HCT116 (cell line): ENCODE measurements around the gene ARPC5. TPM values are rescaled to one million over a fixed set of nuclear protein-coding genes. Genes with fewer than 3 reads are reported as not detected.

Experiments used
- ATAC-seq: fragments of 200-7000 bp; cut with Tn5 transposase; 2 replicates; pipeline ENCODE4 v1.9.1; 2020; ENCODE audit warnings: mild to moderate bottlenecking, moderate library complexity
- BruUV-seq: library from RNA; stranded (reverse); fragments of 400-500 nt; replicated peaks from 2 replicates; lab custom pipeline; 2021; lab: Mats Ljungman, UMichigan
- CTCF ChIA-PET: fragments of 300-600 bp; sonication (Branson Sonifier 250); formaldehyde crosslinking; loops from one replicate; lab custom pipeline; 2021; ENCODE audit warnings: antibody characterized with exemption; lab: Charles Lee
- POLR2A ChIA-PET: fragments of 300-600, 350-600 bp; sonication (Branson Sonifier 250); formaldehyde crosslinking; loops from one replicate; lab custom pipeline; 2021; ENCODE audit warnings: antibody characterized with exemption; lab: Charles Lee
- RAD21 ChIA-PET, 2 experiments: fragments of 300-600 bp; sonication (Branson Sonifier 250); formaldehyde crosslinking; loops; one replicate each; lab custom pipeline; 2023; ENCODE audit warnings: low total read pairs in 2 of 2; ENCODE audit not compliant: uncharacterized antibody in 2 of 2, unreplicated experiment in 2 of 2, low non-redundant PET in 1 of 2; lab: Charles Lee
- DNase-seq: peaks from one replicate; pipeline ENCODE4 v3.0.0-alpha.2; 2010; ENCODE audit warnings: low read depth, low spot score
- H2AFZ ChIP-seq: fragments of 200-600 bp; shearing (Covaris generic), sonication (generic); 2 replicates; pipeline ENCODE4 v1.6.1; 2017; ENCODE audit warnings: low read depth, mixed run types, mixed read lengths, antibody characterized with exemption, low read length; ENCODE audit not compliant: poor library complexity, severe bottlenecking
- H3K27ac ChIP-seq: 2 replicates; pipeline ENCODE4 v1.5.1; 2012; ENCODE audit warnings: low read depth, low read length
- H3K27me3 ChIP-seq: fragments of 200-600 bp; sonication (generic); 2 replicates; pipeline ENCODE4 v1.6.1; 2016; ENCODE audit warnings: mixed run types, low read length, mixed read lengths; ENCODE audit not compliant: insufficient read depth
- H3K36me3 ChIP-seq, 2 experiments: fragments of 200-500 bp in 1 of 2; fragments of 200-600 bp in 1 of 2; sonication (Bioruptor generic) in 1 of 2; sonication (generic) in 1 of 2; 2 replicates each; pipeline versions ENCODE4 v1.5.1 to v1.6.1; 2014 to 2016; ENCODE audit warnings: low read length in 2 of 2, inconsistent platforms in 1 of 2, mixed read lengths in 1 of 2, mixed run types in 1 of 2; ENCODE audit not compliant: insufficient read depth in 2 of 2, control insufficient read depth in 1 of 2
- H3K4me1 ChIP-seq, 2 experiments: fragments of 200-600 bp in 1 of 2; sonication (generic) in 1 of 2; 2 replicates each; pipeline versions ENCODE4 v1.5.1 to v1.6.1; 2012 to 2017; ENCODE audit warnings: low read length in 2 of 2, inconsistent platforms in 1 of 2, mild to moderate bottlenecking in 1 of 2, mixed read lengths in 1 of 2, mixed run types in 1 of 2, moderate library complexity in 1 of 2; ENCODE audit not compliant: insufficient read depth in 2 of 2, control insufficient read depth in 1 of 2
- H3K4me2 ChIP-seq: fragments of 200-600 bp; sonication (generic); 2 replicates; pipeline ENCODE4 v1.6.1; 2017; ENCODE audit warnings: mixed run types, low read length, mixed read lengths
- H3K4me3 ChIP-seq, 2 experiments: fragments of 200-600 bp in 1 of 2; sonication (generic) in 1 of 2; replicated peaks in 1 of 2; 2 replicates each; pipeline ENCODE4 v1.5.1; 2011 to 2016; ENCODE audit warnings: low read length in 2 of 2, control low read depth in 1 of 2, low read depth in 1 of 2, mild to moderate bottlenecking in 1 of 2, mixed read lengths in 1 of 2, mixed run types in 1 of 2
- H3K79me2 ChIP-seq: fragments of 200-600 bp; sonication (generic); 2 replicates; pipeline ENCODE4 v1.6.1; 2017; ENCODE audit warnings: mild to moderate bottlenecking, mixed run types, low read length, moderate library complexity, mixed read lengths; ENCODE audit not compliant: insufficient read depth
- H3K9ac ChIP-seq: fragments of 200-600 bp; sonication (generic); 2 replicates; pipeline ENCODE4 v1.6.1; 2016; ENCODE audit warnings: low read length, mixed read lengths
- H3K9me2 ChIP-seq: fragments of 200-600 bp; sonication (generic), shearing (Covaris generic); 2 replicates; pipeline ENCODE4 v1.6.1; 2017; ENCODE audit warnings: mixed run types, mild to moderate bottlenecking, moderate library complexity; ENCODE audit not compliant: insufficient read depth
- H3K9me3 ChIP-seq, 2 experiments: fragments of 200-500 bp in 1 of 2; fragments of 200-600 bp in 1 of 2; sonication (Bioruptor generic) in 1 of 2; sonication (generic) in 1 of 2; 2 replicates each; pipeline ENCODE4 v1.6.1; 2014 to 2017; ENCODE audit warnings: low read length in 2 of 2, mixed read lengths in 2 of 2, inconsistent platforms in 1 of 2, low read depth in 1 of 2, mild to moderate bottlenecking in 1 of 2, mixed run types in 1 of 2, moderate library complexity in 1 of 2; ENCODE audit not compliant: control insufficient read depth in 1 of 2, insufficient read depth in 1 of 2
- H4K20me1 ChIP-seq: fragments of 200-600 bp; sonication (generic), shearing (Covaris generic); 2 replicates; pipeline ENCODE4 v1.6.1; 2017; ENCODE audit warnings: mixed run types, mild to moderate bottlenecking, moderate library complexity; ENCODE audit not compliant: insufficient read depth
- CTCF ChIP-seq, 3 experiments: fragments of 200-600 bp in 1 of 3; sonication (generic) in 1 of 3; IDR thresholded peaks in 2 of 3; conservative IDR thresholded peaks in 1 of 3; 2 replicates each; pipeline ENCODE4 v1.5.1; 2012 to 2017; ENCODE audit warnings: low read depth in 2 of 3, low read length in 2 of 3, antibody characterized with exemption in 1 of 3, borderline replicate concordance in 1 of 3, control low read depth in 1 of 3, mild to moderate bottlenecking in 1 of 3, mixed read lengths in 1 of 3, mixed run types in 1 of 3, moderate library complexity in 1 of 3; ENCODE audit not compliant: insufficient read depth in 1 of 3
- ELF1 ChIP-seq: IDR thresholded peaks from 2 replicates; pipeline ENCODE4 v1.6.1; 2012; ENCODE audit warnings: low read depth, borderline replicate concordance
- EZH2phosphoT487 ChIP-seq: fragments of 200-600 bp; IDR thresholded peaks from 2 replicates; pipeline ENCODE4 v1.6.1; 2018; ENCODE audit warnings: antibody characterized with exemption, borderline replicate concordance
- FOSL1 ChIP-seq: IDR thresholded peaks from 2 replicates; pipeline ENCODE4 v1.6.1; 2012; ENCODE audit warnings: low read depth
- POLR2AphosphoS5 ChIP-seq: IDR thresholded peaks from 2 replicates; pipeline ENCODE4 v1.6.1; 2011; ENCODE audit warnings: mild to moderate bottlenecking, low read depth, low read length, moderate library complexity
- YY1 ChIP-seq: IDR thresholded peaks from 2 replicates; pipeline ENCODE4 v1.6.1; 2011; ENCODE audit warnings: low read length, low read depth, moderate library complexity, mild to moderate bottlenecking; ENCODE audit not compliant: insufficient replicate concordance; ENCODE audit errors: extremely low read depth
- ZNF274 ChIP-seq: fragments of 200-500 bp; sonication (Bioruptor generic); IDR thresholded peaks from 2 replicates; pipeline ENCODE4 v1.6.1; 2014; ENCODE audit warnings: mild to moderate bottlenecking, low read depth, low read length, inconsistent platforms
- intact Hi-C: fragments of 100-400 bp; cut with micrococcal nuclease; formaldehyde crosslinking; loops from 2 replicates; pipeline ENCODE4 v1.10.0; 2022
- total RNA-seq: library from RNA; stranded (reverse); gene quantifications from one replicate; pipeline ENCODE4 v1.2.1, GENCODE V29; 2021; ENCODE audit not compliant: unreplicated experiment

ARPC5 gene
- total RNA-seq, 1 experiment from 2014 or later = 71.5 TPM

GRCh38 chr1:183636783-183637182 is 1.2 kb upstream of the ARPC5 start:
- H3K4me2 ChIP-seq = peak overlapping the region; percentile 91
- peaks cover 6% of the 10 kb centered on the region; the same call in 1 of the 2 replicates for H4K20me1 ChIP-seq
- ATAC-seq (no peak), DNase-seq (no peak)
- H3K9me2 ChIP-seq = no peaks in the 10 kb centered on the region
- POLR2A ChIA-PET = no interaction called here
- no peaks in the 10 kb centered on the region for H3K27me3 ChIP-seq
- no peak overlapping the region for H3K9ac ChIP-seq
- peaks cover 32% of the 10 kb centered on the region for H3K79me2 ChIP-seq
- CTCF ChIA-PET = interaction anchor here (1.1 kb wide), 1 partner anchor 19 kb away, joined by 4 read pairs; no protein-coding TSS in a partner anchor
- peaks cover 6 to 22% of the 10 kb centered on the region in 2 experiments; a peak in 3 of 4 replicates for H3K4me1 ChIP-seq
- peak overlapping the region in 1 of 2 experiments; percentile 81; a peak in 1 of 4 replicates for H3K4me3 ChIP-seq
- TF ChIP-seq POLR2AphosphoS5 (no peak), FOSL1 (no peak), YY1 (no peak), ELF1 (no peak), EZH2phosphoT487 (no peak)
- peaks cover 4% of the 10 kb centered on the region in 2 experiments; a peak in 2 of 4 replicates for H3K36me3 ChIP-seq
- no peak overlapping the region for H3K27ac ChIP-seq
- RAD21 ChIA-PET = no interaction called here
- peak overlapping the region; percentile 88 for H2AFZ ChIP-seq
- BruUV-seq = no TSS peak
- intact Hi-C loops = loop anchor here (2.0 to 5.0 kb wide), 3 partner anchors 164 to 414 kb away; partner anchors contain the start of genes SMG7 and TSEN15
- no peaks in the 10 kb centered on the region for H3K9me3 ChIP-seq

GRCh38 chr1:183636334-183636682 is 725 bp upstream of the ARPC5 start:
- Histone ChIP-seq H3K27ac (no peak overlapping the region), H4K20me1 (peaks cover 6% of the 10 kb centered on the region; the same call in 1 of the 2 replicates), H3K36me3 (peaks cover 4 to 6% of the 10 kb centered on the region in 2 experiments; a peak in 2 of 4 replicates), H3K9ac (peak overlapping the region; percentile 71; the same call in 1 of the 2 replicates), H2AFZ (peak overlapping the region; percentile 88), H3K9me2 (no peaks in the 10 kb centered on the region), H3K4me2 (peak overlapping the region; percentile 91)
- BruUV-seq = no TSS peak
- ChIA-PET CTCF (interaction anchor here (0.6 to 0.9 kb wide), 2 partner anchors 20 to 49 kb away, joined by 3 to 4 read pairs; no protein-coding TSS in a partner anchor), RAD21 (no interaction called here)
- DNase-seq = no peak
- no peak for ATAC-seq
- intact Hi-C loops = loop anchor here (2.0 to 5.0 kb wide), 3 partner anchors 164 to 414 kb away; partner anchors contain the start of genes SMG7 and TSEN15
- TF ChIP-seq CTCF (IDR thresholded peaks at IDR 0.05 in 2 of 3, conservative IDR thresholded peaks at IDR 0.05 in 1 of 3; ENCODE audit: borderline replicate concordance in 1 of 3, insufficient read depth in 1 of 3, low read depth in 2 of 3, low read length in 2 of 3) (no peak), ZNF274 (no peak)
- TF ChIP-seq, all 23 proteins: peak for 0
- peaks cover 6 to 22% of the 10 kb centered on the region in 2 experiments; a peak in 3 of 4 replicates for H3K4me1 ChIP-seq
- POLR2A ChIA-PET = no interaction called here
- H3K9me3 ChIP-seq = no peaks in the 10 kb centered on the region
- no peaks in the 10 kb centered on the region for H3K27me3 ChIP-seq
- peak overlapping the region; percentile 79 to 81 for H3K4me3 ChIP-seq
- H3K79me2 ChIP-seq = peaks cover 36% of the 10 kb centered on the region
